ENCODE data around the gene SH3TC2. TPM values are rescaled to one million over a fixed set of nuclear protein-coding genes. Genes with fewer than 3 reads are reported as not detected.
A peak's percentile ranks its signal among the peaks of the same experiment; 100 is the strongest.

SH3TC2 gene
- total and polyA plus RNA-seq, 8 donors, result 0.06 to 1.2 (median 0.27) TPM

- ATAC-seq, result peak in 2 of 4 donors; percentile 32 to 56
These were observed 22.4 kb downstream of the SH3TC2 start for GRCh38 chr5:149040421-149040820.

GRCh38 chr5:149039506-149039905 is 23.4 kb downstream of the SH3TC2 start:
- DNase-seq (no peak), FAIRE-seq (no peak), ATAC-seq (no peak)
- TF ChIP-seq CTCF (IDR thresholded peaks at IDR 0.05), result no peak
- WGBS, 2 donors, result 69 to 72% methylated on average over 2 of the region's 2 CpGs
- Histone ChIP-seq H3K4me1 (peaks cover 0 to 3% (median 0%) of the 10 kb centered on the region in 3 donors), H3K36me3 (no peaks in the 10 kb centered on the region), H3K9me3 (no peaks in the 10 kb centered on the region), H3K27me3 (no peaks in the 10 kb centered on the region), H3K27ac (no peak overlapping the region), H3K4me3 (no peak overlapping the region)
- intact Hi-C loops (cut with DNase I), result loop anchor here in 2 of 3 donors (5.0 to 10.0 kb wide), 2 partner anchors 305 to 597 kb away; no protein-coding TSS in a partner anchor

More at GRCh38 chr5:149040421-149040820, 22.4 kb downstream of the SH3TC2 start:
- H3K9me3 ChIP-seq, result no peaks in the 10 kb centered on the region
- intact Hi-C loops (cut with DNase I), result no loop called here
- H3K27ac ChIP-seq, result no peak overlapping the region
- H3K4me1 ChIP-seq, result peaks cover 0 to 3% (median 0%) of the 10 kb centered on the region in 3 donors
- DNase-seq (no peak), FAIRE-seq (no peak)
- H3K27me3 ChIP-seq, result no peaks in the 10 kb centered on the region
- TF ChIP-seq CTCF (IDR thresholded peaks at IDR 0.05), result no peak
- WGBS, 2 donors, result 38 to 39% methylated on average over 1 of the region's 1 CpG
- no peak overlapping the region for H3K4me3 ChIP-seq
- H3K36me3 ChIP-seq, result no peaks in the 10 kb centered on the region

GRCh38 chr5:149038336-149039080 is 24.4 kb downstream of the SH3TC2 start:
- no peak for DNase-seq
- Histone ChIP-seq H3K4me3 (no peak overlapping the region), H3K27ac (no peak overlapping the region), H3K36me3 (no peaks in the 10 kb centered on the region), H3K4me1 (peaks cover 0 to 3% (median 0%) of the 10 kb centered on the region in 3 donors), H3K27me3 (no peaks in the 10 kb centered on the region), H3K9me3 (no peaks in the 10 kb centered on the region)
- TF ChIP-seq CTCF (IDR thresholded peaks at IDR 0.05), result no peak
- intact Hi-C loops (cut with DNase I), result loop anchor here in 2 of 3 donors (5.0 to 10.0 kb wide), 2 partner anchors 304 to 596 kb away; no protein-coding TSS in a partner anchor
- ATAC-seq, result peak in 1 of 4 donors; percentile 24
- WGBS, 2 donors, result 68 to 75% methylated on average over 6 of the region's 6 CpGs
- FAIRE-seq, result no peak

- intact Hi-C loops (cut with DNase I), result loop anchor here in 2 of 3 donors (5.0 to 10.0 kb wide), 2 partner anchors 303 to 596 kb away; no protein-coding TSS in a partner anchor
- Histone ChIP-seq H3K9me3 (no peaks in the 10 kb centered on the region), H3K27me3 (no peaks in the 10 kb centered on the region), H3K4me3 (no peak overlapping the region), H3K36me3 (no peaks in the 10 kb centered on the region), H3K4me1 (peaks cover 0 to 3% (median 0%) of the 10 kb centered on the region in 3 donors), H3K27ac (no peak overlapping the region)
- WGBS, 2 donors, result 39 to 56% methylated on average over 3 of the region's 3 CpGs
- TF ChIP-seq CTCF (IDR thresholded peaks at IDR 0.05), result no peak
- DNase-seq, result no peak
- ATAC-seq, result no peak
- no peak for FAIRE-seq
These were observed 25.0 kb downstream of the SH3TC2 start for GRCh38 chr5:149037817-149038216.

GRCh38 chr5:149036970-149037369 is 25.9 kb downstream of the SH3TC2 start:
- Histone ChIP-seq H3K27ac (no peak overlapping the region), H3K36me3 (no peaks in the 10 kb centered on the region), H3K27me3 (no peaks in the 10 kb centered on the region), H3K4me3 (no peak overlapping the region), H3K4me1 (peaks cover 0 to 3% (median 0%) of the 10 kb centered on the region in 3 donors), H3K9me3 (no peaks in the 10 kb centered on the region)
- ATAC-seq (no peak), FAIRE-seq (no peak), DNase-seq (no peak)
- intact Hi-C loops (cut with DNase I), result loop anchor here in 2 of 3 donors (5.0 to 10.0 kb wide), 2 partner anchors 302 to 595 kb away; no protein-coding TSS in a partner anchor
- WGBS, 2 donors, result 43 to 58% methylated on average over 2 of the region's 2 CpGs
- no peak for TF ChIP-seq CTCF (IDR thresholded peaks at IDR 0.05)
